GM23338 (cell line): Measurements from ENCODE around the gene NRCAM. TPM values are rescaled to one million over a fixed set of nuclear protein-coding genes. Genes with fewer than 3 reads are reported as not detected.

Experiments used
- ATAC-seq: fragments of 200-7000 bp; cut with Tn5 transposase; 3 replicates; pipeline ENCODE4 v1.9.1; 2020
- DNase-seq: peaks from one replicate; pipeline ENCODE4 v3.0.0-alpha.2; 2015; ENCODE audit warnings: low spot score
- H2AFZ ChIP-seq: fragments of 200-600 bp; sonication (generic); 2 replicates; pipeline ENCODE4 v1.8.0; 2016; ENCODE audit warnings: antibody characterized with exemption, mild to moderate bottlenecking, moderate library complexity
- H3F3A ChIP-seq: fragments of 200-600 bp; sonication (generic); replicated peaks from 2 replicates; pipeline ENCODE4 v1.8.0; 2017; ENCODE audit warnings: antibody characterized with exemption, mixed run types, low read depth
- H3K27ac ChIP-seq: fragments of 200-600 bp; sonication (generic); 2 replicates; pipeline ENCODE4 v1.6.1; 2016; ENCODE audit warnings: low read depth
- H3K27me3 ChIP-seq: fragments of 200-600 bp; sonication (generic); 2 replicates; pipeline ENCODE4 v1.8.0; 2016; ENCODE audit warnings: mild to moderate bottlenecking, mixed run types, moderate library complexity; ENCODE audit not compliant: insufficient read depth
- H3K36me3 ChIP-seq: fragments of 200-600 bp; sonication (generic); 2 replicates; pipeline ENCODE4 v1.8.0; 2016; ENCODE audit warnings: mild to moderate bottlenecking; ENCODE audit not compliant: insufficient read depth
- H3K4me1 ChIP-seq: fragments of 200-600 bp; sonication (generic); 2 replicates; pipeline ENCODE4 v1.8.0; 2016; ENCODE audit warnings: mild to moderate bottlenecking, moderate library complexity; ENCODE audit not compliant: insufficient read depth
- H3K4me2 ChIP-seq: fragments of 200-600 bp; sonication (generic); 2 replicates; pipeline ENCODE4 v1.7.1; 2017; ENCODE audit warnings: mixed run types
- H3K4me3 ChIP-seq: fragments of 200-600 bp; sonication (generic); 2 replicates; pipeline ENCODE4 v1.6.1; 2016; ENCODE audit warnings: mixed run types
- H3K79me2 ChIP-seq: fragments of 200-600 bp; sonication (generic); replicated peaks from 2 replicates; pipeline ENCODE4 v1.8.0; 2017; ENCODE audit warnings: mild to moderate bottlenecking; ENCODE audit not compliant: insufficient read depth
- H3K9me2 ChIP-seq: fragments of 200-600 bp; sonication (generic); 2 replicates; pipeline ENCODE4 v1.8.0; 2017; ENCODE audit not compliant: insufficient read depth
- H4K20me1 ChIP-seq: fragments of 200-600 bp; sonication (generic); replicated peaks from 2 replicates; pipeline ENCODE4 v1.8.0; 2017; ENCODE audit warnings: mild to moderate bottlenecking; ENCODE audit not compliant: insufficient read depth
- H3K27ac Mint-ChIP-seq: 2 replicates; pipeline ENCODE4 v1.8.0; 2020; ENCODE audit warnings: inconsistent platforms, mild to moderate bottlenecking, moderate library complexity, mixed read lengths
- H3K27me3 Mint-ChIP-seq: 3 replicates; pipeline ENCODE4 v1.8.0; 2022; ENCODE audit warnings: low read depth, mild to moderate bottlenecking, moderate library complexity, mixed read lengths, inconsistent platforms; ENCODE audit not compliant: insufficient read depth, poor library complexity
- H3K36me3 Mint-ChIP-seq: 3 replicates; pipeline ENCODE4 v1.8.0; 2021; ENCODE audit warnings: low read depth, mild to moderate bottlenecking, inconsistent platforms, moderate library complexity, mixed read lengths
- H3K4me1 Mint-ChIP-seq: 3 replicates; pipeline ENCODE4 v1.8.0; 2020; ENCODE audit warnings: mild to moderate bottlenecking, inconsistent platforms, mixed read lengths
- H3K4me3 Mint-ChIP-seq: 3 replicates; pipeline ENCODE4 v1.8.0; 2021; ENCODE audit warnings: moderate library complexity, mild to moderate bottlenecking, inconsistent platforms, mixed read lengths
- H3K9me3 Mint-ChIP-seq: 3 replicates; pipeline ENCODE4 v1.8.0; 2020; ENCODE audit warnings: moderate library complexity, mild to moderate bottlenecking, inconsistent platforms, mixed read lengths
- POLR2AphosphoS5 ChIP-seq: IDR thresholded peaks from 2 replicates; pipeline ENCODE4 v1.6.1; 2016; ENCODE audit warnings: antibody characterized with exemption, low read depth
- STAT1 ChIP-seq: IDR thresholded peaks from one replicate; pipeline ENCODE4 v1.6.1; 2016; ENCODE audit warnings: antibody characterized with exemption; ENCODE audit not compliant: unreplicated experiment
- ZNF114 ChIP-seq: fragments of 250-450 bp; sonication (Bioruptor Pico); IDR thresholded peaks from 2 replicates; pipeline ENCODE4 v1.5.0; 2020; ENCODE audit warnings: mild to moderate bottlenecking, moderate library complexity
- polyA plus RNA-seq: library from polyadenylated mRNA; unstranded; fragments of >200 nt; fragmentation: Nextera tagmentation; extraction: Ambion mirVana; gene quantifications from 2 replicates; pipeline ENCODE4 v1.2.1, GENCODE V29; 2016
- total RNA-seq: library from RNA; depleted of rRNA; stranded (reverse); fragments of >200 nt; shearing (Covaris generic); gene quantifications from 2 replicates; pipeline ENCODE4 v1.2.3, GENCODE V29; 2014
- TF ChIP-seq, protein P1 (sequence below): IDR thresholded peaks from 2 replicates; pipeline ENCODE4 v1.6.1; 2016; ENCODE audit warnings: antibody characterized with exemption
- TF ChIP-seq, protein P2 (sequence below): fragments of 250-450 bp; sonication (Bioruptor Pico); IDR thresholded peaks from 2 replicates; pipeline ENCODE4 v1.5.0; 2020; ENCODE audit warnings: mild to moderate bottlenecking, moderate library complexity
- TF ChIP-seq, protein P3 (sequence below), 2 experiments: fragments of 200-600 bp in 1 of 2; sonication (generic) in 1 of 2; conservative IDR thresholded peaks; 2 replicates each; pipeline versions ENCODE4 v1.5.1 to v1.6.1; 2016 to 2017; ENCODE audit warnings: antibody characterized with exemption in 2 of 2, low read depth in 2 of 2, mild to moderate bottlenecking in 2 of 2, moderate library complexity in 1 of 2

NRCAM gene
- total and polyA plus RNA-seq, 2 experiments from 2014 or later: 2.5 to 6.8 TPM

DNA sequence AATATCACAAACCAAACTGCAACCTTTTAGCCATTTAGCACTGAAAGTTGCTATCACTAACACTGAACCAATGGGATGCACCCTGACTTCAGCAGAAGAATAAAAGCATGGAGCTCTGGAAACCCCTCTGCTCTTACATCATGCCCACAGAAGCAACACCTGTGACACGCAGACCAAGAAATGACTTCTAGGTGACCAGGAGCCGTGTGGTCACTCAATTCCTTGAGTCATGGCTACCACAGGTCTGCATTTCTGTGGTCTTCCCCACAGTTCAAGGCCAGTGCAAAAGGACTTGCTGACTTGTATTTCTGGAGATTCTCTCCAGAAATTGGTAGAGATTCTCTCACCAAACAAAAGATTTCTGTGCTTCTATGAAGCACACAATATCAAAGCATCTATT is 38.3 kb downstream of the NRCAM start:
- H3K4me3 ChIP-seq: no peak overlapping the region
- H3K9me3 Mint-ChIP-seq: no peaks in the 10 kb centered on the region
- H3K4me1 Mint-ChIP-seq: peaks cover 25% of the 10 kb centered on the region
- no peaks in the 10 kb centered on the region for H3F3A ChIP-seq
- H3K27ac Mint-ChIP-seq: no peak overlapping the region
- no peak overlapping the region for H3K27ac ChIP-seq
- H3K4me1 ChIP-seq: no peaks in the 10 kb centered on the region
- ATAC-seq (no peak), DNase-seq (no peak)
- H3K36me3 ChIP-seq: no peaks in the 10 kb centered on the region
- H4K20me1 ChIP-seq: no peaks in the 10 kb centered on the region
- H2AFZ ChIP-seq: no peak overlapping the region
- no peaks in the 10 kb centered on the region for H3K36me3 Mint-ChIP-seq
- peaks cover 3% of the 10 kb centered on the region for H3K27me3 Mint-ChIP-seq
- H3K27me3 ChIP-seq: no peaks in the 10 kb centered on the region
- H3K4me3 Mint-ChIP-seq: no peak overlapping the region
- H3K79me2 ChIP-seq: no peaks in the 10 kb centered on the region
- no peaks in the 10 kb centered on the region for H3K9me2 ChIP-seq
- no peak overlapping the region for H3K4me2 ChIP-seq
- no peak for TF ChIP-seq STAT1
- TF ChIP-seq ZNF114: no peak
- TF ChIP-seq, protein P1, sequence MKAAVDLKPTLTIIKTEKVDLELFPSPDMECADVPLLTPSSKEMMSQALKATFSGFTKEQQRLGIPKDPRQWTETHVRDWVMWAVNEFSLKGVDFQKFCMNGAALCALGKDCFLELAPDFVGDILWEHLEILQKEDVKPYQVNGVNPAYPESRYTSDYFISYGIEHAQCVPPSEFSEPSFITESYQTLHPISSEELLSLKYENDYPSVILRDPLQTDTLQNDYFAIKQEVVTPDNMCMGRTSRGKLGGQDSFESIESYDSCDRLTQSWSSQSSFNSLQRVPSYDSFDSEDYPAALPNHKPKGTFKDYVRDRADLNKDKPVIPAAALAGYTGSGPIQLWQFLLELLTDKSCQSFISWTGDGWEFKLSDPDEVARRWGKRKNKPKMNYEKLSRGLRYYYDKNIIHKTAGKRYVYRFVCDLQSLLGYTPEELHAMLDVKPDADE: no peak
- TF ChIP-seq, protein P2, sequence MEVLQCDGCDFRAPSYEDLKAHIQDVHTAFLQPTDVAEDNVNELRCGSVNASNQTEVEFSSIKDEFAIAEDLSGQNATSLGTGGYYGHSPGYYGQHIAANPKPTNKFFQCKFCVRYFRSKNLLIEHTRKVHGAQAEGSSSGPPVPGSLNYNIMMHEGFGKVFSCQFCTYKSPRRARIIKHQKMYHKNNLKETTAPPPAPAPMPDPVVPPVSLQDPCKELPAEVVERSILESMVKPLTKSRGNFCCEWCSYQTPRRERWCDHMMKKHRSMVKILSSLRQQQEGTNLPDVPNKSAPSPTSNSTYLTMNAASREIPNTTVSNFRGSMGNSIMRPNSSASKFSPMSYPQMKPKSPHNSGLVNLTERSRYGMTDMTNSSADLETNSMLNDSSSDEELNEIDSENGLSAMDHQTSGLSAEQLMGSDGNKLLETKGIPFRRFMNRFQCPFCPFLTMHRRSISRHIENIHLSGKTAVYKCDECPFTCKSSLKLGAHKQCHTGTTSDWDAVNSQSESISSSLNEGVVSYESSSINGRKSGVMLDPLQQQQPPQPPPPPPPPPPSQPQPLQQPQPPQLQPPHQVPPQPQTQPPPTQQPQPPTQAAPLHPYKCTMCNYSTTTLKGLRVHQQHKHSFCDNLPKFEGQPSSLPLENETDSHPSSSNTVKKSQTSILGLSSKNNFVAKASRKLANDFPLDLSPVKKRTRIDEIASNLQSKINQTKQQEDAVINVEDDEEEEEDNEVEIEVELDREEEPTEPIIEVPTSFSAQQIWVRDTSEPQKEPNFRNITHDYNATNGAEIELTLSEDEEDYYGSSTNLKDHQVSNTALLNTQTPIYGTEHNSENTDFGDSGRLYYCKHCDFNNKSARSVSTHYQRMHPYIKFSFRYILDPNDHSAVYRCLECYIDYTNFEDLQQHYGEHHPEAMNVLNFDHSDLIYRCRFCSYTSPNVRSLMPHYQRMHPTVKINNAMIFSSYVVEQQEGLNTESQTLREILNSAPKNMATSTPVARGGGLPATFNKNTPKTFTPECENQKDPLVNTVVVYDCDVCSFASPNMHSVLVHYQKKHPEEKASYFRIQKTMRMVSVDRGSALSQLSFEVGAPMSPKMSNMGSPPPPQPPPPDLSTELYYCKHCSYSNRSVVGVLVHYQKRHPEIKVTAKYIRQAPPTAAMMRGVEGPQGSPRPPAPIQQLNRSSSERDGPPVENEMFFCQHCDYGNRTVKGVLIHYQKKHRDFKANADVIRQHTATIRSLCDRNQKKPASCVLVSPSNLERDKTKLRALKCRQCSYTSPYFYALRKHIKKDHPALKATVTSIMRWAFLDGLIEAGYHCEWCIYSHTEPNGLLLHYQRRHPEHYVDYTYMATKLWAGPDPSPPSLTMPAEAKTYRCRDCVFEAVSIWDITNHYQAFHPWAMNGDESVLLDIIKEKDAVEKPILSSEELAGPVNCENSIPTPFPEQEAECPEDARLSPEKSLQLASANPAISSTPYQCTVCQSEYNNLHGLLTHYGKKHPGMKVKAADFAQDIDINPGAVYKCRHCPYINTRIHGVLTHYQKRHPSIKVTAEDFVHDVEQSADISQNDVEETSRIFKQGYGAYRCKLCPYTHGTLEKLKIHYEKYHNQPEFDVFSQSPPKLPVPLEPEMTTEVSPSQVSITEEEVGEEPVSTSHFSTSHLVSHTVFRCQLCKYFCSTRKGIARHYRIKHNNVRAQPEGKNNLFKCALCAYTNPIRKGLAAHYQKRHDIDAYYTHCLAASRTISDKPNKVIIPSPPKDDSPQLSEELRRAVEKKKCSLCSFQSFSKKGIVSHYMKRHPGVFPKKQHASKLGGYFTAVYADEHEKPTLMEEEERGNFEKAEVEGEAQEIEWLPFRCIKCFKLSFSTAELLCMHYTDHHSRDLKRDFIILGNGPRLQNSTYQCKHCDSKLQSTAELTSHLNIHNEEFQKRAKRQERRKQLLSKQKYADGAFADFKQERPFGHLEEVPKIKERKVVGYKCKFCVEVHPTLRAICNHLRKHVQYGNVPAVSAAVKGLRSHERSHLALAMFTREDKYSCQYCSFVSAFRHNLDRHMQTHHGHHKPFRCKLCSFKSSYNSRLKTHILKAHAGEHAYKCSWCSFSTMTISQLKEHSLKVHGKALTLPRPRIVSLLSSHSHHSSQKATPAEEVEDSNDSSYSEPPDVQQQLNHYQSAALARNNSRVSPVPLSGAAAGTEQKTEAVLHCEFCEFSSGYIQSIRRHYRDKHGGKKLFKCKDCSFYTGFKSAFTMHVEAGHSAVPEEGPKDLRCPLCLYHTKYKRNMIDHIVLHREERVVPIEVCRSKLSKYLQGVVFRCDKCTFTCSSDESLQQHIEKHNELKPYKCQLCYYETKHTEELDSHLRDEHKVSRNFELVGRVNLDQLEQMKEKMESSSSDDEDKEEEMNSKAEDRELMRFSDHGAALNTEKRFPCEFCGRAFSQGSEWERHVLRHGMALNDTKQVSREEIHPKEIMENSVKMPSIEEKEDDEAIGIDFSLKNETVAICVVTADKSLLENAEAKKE (CRISPR knock-in tag): no peak
- TF ChIP-seq, protein P3, sequence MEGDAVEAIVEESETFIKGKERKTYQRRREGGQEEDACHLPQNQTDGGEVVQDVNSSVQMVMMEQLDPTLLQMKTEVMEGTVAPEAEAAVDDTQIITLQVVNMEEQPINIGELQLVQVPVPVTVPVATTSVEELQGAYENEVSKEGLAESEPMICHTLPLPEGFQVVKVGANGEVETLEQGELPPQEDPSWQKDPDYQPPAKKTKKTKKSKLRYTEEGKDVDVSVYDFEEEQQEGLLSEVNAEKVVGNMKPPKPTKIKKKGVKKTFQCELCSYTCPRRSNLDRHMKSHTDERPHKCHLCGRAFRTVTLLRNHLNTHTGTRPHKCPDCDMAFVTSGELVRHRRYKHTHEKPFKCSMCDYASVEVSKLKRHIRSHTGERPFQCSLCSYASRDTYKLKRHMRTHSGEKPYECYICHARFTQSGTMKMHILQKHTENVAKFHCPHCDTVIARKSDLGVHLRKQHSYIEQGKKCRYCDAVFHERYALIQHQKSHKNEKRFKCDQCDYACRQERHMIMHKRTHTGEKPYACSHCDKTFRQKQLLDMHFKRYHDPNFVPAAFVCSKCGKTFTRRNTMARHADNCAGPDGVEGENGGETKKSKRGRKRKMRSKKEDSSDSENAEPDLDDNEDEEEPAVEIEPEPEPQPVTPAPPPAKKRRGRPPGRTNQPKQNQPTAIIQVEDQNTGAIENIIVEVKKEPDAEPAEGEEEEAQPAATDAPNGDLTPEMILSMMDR (conservative IDR thresholded peaks at IDR 0.05; ENCODE audit: low read depth in 2 of 2): no peak
- TF ChIP-seq POLR2AphosphoS5: no peak
